Karpas-422 (cell line): ENCODE data around the gene TRAM2. TPM values are rescaled to one million over a fixed set of nuclear protein-coding genes. Genes with fewer than 3 reads are reported as not detected.

ENCODE experiments used
- DNase-seq: peaks from one replicate; pipeline ENCODE4 v3.0.0-alpha.2; 2015
- H2AFZ ChIP-seq: fragments of 200-600 bp; sonication (generic); 2 replicates; pipeline ENCODE4 v1.6.1; 2014; ENCODE audit warnings: antibody characterized with exemption, low read length, mixed read lengths
- H3K27ac ChIP-seq: fragments of 200-600 bp; sonication (generic); 2 replicates; pipeline ENCODE4 v1.5.1; 2014; ENCODE audit warnings: mild to moderate bottlenecking, low read length, moderate library complexity
- H3K27me3 ChIP-seq: fragments of 200-600 bp; sonication (generic); 2 replicates; pipeline ENCODE4 v1.6.1; 2014; ENCODE audit warnings: low read length, mixed read lengths
- H3K36me3 ChIP-seq: fragments of 200-600 bp; sonication (generic); 2 replicates; pipeline ENCODE4 v1.6.1; 2014; ENCODE audit warnings: low read length, mixed read lengths; ENCODE audit not compliant: insufficient read depth
- H3K4me1 ChIP-seq: fragments of 200-600 bp; sonication (generic); 2 replicates; pipeline ENCODE4 v1.6.1; 2014; ENCODE audit warnings: mild to moderate bottlenecking, low read length, mixed read lengths
- H3K4me2 ChIP-seq: fragments of 200-600 bp; sonication (generic); 2 replicates; pipeline ENCODE4 v1.6.1; 2014; ENCODE audit warnings: low read length, low read depth, mild to moderate bottlenecking; ENCODE audit not compliant: poor library complexity, severe bottlenecking
- H3K4me3 ChIP-seq: fragments of 200-600 bp; sonication (generic); 2 replicates; pipeline ENCODE4 v1.5.1; 2014; ENCODE audit warnings: mild to moderate bottlenecking, antibody characterized with exemption, low read length, mixed read lengths
- H3K79me2 ChIP-seq: fragments of 200-600 bp; sonication (generic); 2 replicates; pipeline ENCODE4 v1.6.1; 2014; ENCODE audit warnings: mild to moderate bottlenecking, low read length, mixed read lengths
- H3K9ac ChIP-seq: fragments of 200-600 bp; sonication (generic); 2 replicates; pipeline ENCODE4 v1.6.0; 2014; ENCODE audit warnings: low read length
- H3K9me2 ChIP-seq: fragments of 200-600 bp; sonication (generic), shearing (Covaris generic); replicated peaks from 2 replicates; pipeline ENCODE4 v1.6.0; 2014; ENCODE audit warnings: mild to moderate bottlenecking, low read length, moderate library complexity; ENCODE audit not compliant: insufficient read depth
- H3K9me3 ChIP-seq: fragments of 300-700, 200-600 bp; sonication (generic); 2 replicates; pipeline ENCODE4 v1.6.1; 2014; ENCODE audit warnings: low read length, mixed read lengths
- H4K20me1 ChIP-seq: fragments of 200-600 bp; sonication (generic); 2 replicates; pipeline ENCODE4 v1.6.1; 2014; ENCODE audit warnings: mild to moderate bottlenecking, antibody characterized with exemption, low read length, low read depth; ENCODE audit not compliant: insufficient read depth
- total RNA-seq: library from RNA; depleted of rRNA; stranded (reverse); fragments of >200 nt; shearing (Covaris generic); gene quantifications from 2 replicates; pipeline ENCODE4 v1.2.3, GENCODE V29; 2014; ENCODE audit warnings: low replicate concordance

TRAM2 gene
- total RNA-seq, 1 experiment from 2014 or later, result 24.1 TPM

DNA sequence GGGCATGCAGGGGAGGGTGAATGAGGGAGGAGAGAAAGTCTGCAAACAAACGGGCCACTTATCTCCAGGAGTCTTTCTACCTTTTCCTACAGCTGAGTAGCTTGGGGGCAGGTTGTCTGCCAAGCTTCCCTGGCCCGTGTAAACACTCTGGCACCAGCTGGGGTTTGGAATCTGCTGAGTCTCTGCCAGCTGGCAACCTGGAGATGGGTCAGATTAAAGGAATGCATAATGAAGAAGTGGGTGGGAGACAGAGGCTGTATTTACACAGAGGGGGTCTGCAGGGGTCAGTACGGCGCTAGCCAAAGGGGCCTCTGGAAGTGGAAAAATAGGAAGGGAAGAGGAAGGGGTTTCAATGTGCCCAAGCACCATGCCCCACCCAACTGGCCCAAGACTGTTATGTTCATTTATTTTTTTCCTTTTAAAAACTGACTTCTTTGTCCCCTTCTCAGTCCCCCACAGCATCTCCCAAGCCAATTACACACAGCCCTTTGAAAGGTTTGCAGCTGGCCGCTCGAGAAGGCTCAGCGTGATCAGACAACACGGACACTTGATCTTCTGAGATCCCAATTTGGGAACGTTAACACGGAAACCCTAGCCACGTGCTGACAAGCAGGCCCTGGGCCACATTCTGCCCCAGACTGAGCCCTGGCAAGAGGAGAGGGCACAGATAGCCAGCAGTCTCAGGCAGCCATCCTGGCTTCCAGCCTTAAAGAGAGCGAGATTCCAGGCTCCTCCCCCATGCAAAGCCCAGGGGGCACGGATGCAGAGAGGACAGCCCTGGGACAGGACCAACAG lies 25.2 kb downstream of the TRAM2 start:
- Histone ChIP-seq H3K27me3 (no peaks in the 10 kb centered on the region), H3K4me3 (peak overlapping the region; percentile 29; the same call in 1 of the 2 replicates), H3K79me2 (peaks cover 68% of the 10 kb centered on the region), H4K20me1 (0 out of 2 replicates have a peak, but pooled peaks cover 4% of the 10 kb centered on the region), H2AFZ (no peak overlapping the region), H3K4me1 (peaks cover 81% of the 10 kb centered on the region), H3K9ac (peak overlapping the region; percentile 57), H3K9me3 (no peaks in the 10 kb centered on the region), H3K4me2 (peak overlapping the region; percentile 72), H3K36me3 (no peaks in the 10 kb centered on the region), H3K9me2 (no peaks in the 10 kb centered on the region), H3K27ac (peak overlapping the region; percentile 96)
- no peak for DNase-seq

DNA sequence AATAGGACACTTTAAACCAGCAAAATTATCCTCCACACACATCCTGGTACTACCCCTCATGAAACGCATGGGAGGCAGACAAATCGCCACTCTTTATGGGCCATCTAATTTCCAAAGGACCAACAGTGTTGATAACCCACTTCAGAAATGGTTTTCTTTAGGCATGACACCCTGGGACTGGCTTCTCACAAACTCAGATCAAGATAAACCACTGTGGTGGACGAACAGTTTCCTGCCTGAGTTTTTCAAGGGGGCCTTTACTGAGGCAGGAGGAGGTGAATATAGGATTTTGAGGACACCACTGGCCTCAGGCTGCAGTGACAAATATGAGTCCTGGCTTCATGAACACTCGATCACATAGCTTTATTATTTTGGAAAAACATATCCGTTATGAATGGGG lies 26.0 kb downstream of the TRAM2 start:
- Histone ChIP-seq H2AFZ (no peak overlapping the region), H3K4me2 (peak overlapping the region; percentile 72), H3K79me2 (peaks cover 70% of the 10 kb centered on the region), H3K4me3 (no peak overlapping the region), H3K9me2 (no peaks in the 10 kb centered on the region), H4K20me1 (0 out of 2 replicates have a peak, but pooled peaks cover 4% of the 10 kb centered on the region), H3K9ac (peak overlapping the region; percentile 3; the same call in 1 of the 2 replicates), H3K27ac (peak overlapping the region; percentile 96), H3K9me3 (no peaks in the 10 kb centered on the region), H3K27me3 (no peaks in the 10 kb centered on the region), H3K4me1 (peaks cover 86% of the 10 kb centered on the region), H3K36me3 (no peaks in the 10 kb centered on the region)
- no peak for DNase-seq

DNA sequence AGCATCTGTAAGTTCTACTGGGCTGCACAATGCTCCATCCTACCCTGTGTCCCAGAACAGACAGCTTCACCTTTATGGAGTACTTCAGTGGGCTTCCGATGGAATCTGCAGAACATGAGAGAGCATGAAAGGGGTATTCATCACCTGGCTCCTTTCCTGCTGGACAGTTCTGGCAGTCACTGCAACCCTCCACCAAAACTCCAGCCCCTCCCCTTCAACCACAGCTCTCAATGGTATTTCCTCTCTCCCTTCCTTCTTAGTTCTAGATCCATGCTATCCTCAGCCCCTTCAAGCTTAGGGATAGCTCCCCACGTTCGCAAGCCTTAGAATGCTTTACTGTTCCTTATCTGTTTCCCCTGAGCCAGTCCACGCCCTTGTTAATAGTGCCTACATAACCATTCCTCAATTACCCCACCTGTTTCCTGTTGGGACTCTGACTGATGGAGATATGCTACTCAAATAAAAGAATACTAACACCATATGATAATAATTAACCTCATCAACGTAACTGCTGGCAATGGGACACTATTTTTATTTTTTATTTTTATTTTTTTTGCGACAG lies 26.8 kb downstream of the TRAM2 start:
- peak overlapping the region; percentile 40 for H3K4me3 ChIP-seq
- H4K20me1 ChIP-seq, result 0 out of 2 replicates have a peak, but pooled peaks cover 4% of the 10 kb centered on the region
- no peaks in the 10 kb centered on the region for H3K27me3 ChIP-seq
- no peaks in the 10 kb centered on the region for H3K9me3 ChIP-seq
- no peaks in the 10 kb centered on the region for H3K9me2 ChIP-seq
- peaks cover 70% of the 10 kb centered on the region for H3K79me2 ChIP-seq
- H2AFZ ChIP-seq, result no peak overlapping the region
- H3K36me3 ChIP-seq, result no peaks in the 10 kb centered on the region
- peak overlapping the region; percentile 48 for H3K9ac ChIP-seq
- peak overlapping the region; percentile 96 for H3K27ac ChIP-seq
- H3K4me1 ChIP-seq, result peaks cover 90% of the 10 kb centered on the region
- H3K4me2 ChIP-seq, result peak overlapping the region; percentile 62
- DNase-seq, result no peak

DNA sequence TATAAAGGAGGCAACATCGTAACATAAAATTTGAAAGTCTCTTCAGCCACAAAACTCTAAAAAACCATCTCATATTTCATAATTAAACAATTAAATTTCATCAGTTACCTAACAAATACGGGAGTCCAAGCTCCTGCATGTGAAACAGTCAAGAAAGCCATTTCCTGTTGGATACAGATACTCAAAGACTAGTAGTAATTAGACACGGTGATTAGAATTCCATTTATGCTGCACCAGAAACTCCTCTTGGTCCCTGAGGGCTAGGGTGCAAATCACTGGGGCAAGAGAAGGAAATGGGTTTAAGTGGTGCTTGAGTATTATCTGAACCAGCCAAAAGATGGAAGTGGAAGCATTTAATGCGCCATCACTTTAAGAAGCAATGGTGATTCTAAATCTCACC lies 27.4 kb downstream of the TRAM2 start:
- Histone ChIP-seq H3K36me3 (no peaks in the 10 kb centered on the region), H3K4me1 (peaks cover 97% of the 10 kb centered on the region), H2AFZ (no peak overlapping the region), H3K79me2 (peaks cover 70% of the 10 kb centered on the region), H3K9me3 (no peaks in the 10 kb centered on the region), H3K27ac (peak overlapping the region; percentile 96), H3K9me2 (no peaks in the 10 kb centered on the region), H3K9ac (peak overlapping the region; percentile 48), H4K20me1 (0 out of 2 replicates have a peak, but pooled peaks cover 4% of the 10 kb centered on the region), H3K4me2 (peak overlapping the region; percentile 62), H3K27me3 (no peaks in the 10 kb centered on the region), H3K4me3 (peak overlapping the region; percentile 40)
- DNase-seq, result peak; percentile 71

DNA sequence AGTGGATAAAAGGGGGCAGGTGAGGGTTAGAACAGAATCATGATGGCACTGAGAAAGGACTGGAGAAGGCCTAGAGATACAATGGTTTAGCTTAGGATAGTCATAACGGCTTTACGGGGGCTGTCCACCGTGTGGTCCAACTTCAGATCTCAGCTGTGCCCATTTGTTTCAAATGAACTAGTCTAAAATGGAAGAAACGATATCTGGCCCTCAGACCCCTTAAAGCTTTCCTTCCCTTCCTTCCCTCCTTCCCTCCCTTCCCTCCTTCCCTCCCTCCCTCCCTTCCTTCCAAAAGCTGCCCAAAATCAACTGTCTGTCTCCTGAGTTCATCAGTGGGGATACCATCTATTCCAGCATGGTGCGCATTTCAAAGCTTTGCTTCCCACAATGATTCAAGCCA lies 27.9 kb downstream of the TRAM2 start:
- no peak for DNase-seq

DNA sequence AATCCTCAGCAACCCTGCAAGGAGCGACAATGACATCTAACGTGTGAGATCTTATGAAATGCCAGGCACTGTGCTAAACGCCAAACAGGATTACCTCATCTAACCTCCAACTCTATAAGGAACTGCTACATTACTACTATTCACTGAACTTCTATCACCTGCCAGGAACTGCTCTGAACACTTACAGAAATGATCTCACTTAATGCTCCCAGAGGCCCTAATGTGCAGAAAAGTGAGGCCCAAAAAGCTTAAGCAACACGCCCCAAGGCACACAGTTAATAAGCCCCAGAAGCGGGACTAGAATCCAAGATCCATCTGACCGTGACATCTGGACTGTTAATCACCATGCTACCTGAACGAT lies 28.5 kb downstream of the TRAM2 start:
- peak overlapping the region; percentile 60 for H3K9ac ChIP-seq
- peak overlapping the region; percentile 62 for H3K4me2 ChIP-seq
- no peaks in the 10 kb centered on the region for H3K27me3 ChIP-seq
- peaks cover 73% of the 10 kb centered on the region for H3K79me2 ChIP-seq
- H3K4me1 ChIP-seq, result peaks cover 100% of the 10 kb centered on the region
- H3K9me3 ChIP-seq, result no peaks in the 10 kb centered on the region
- no peaks in the 10 kb centered on the region for H3K36me3 ChIP-seq
- no peak overlapping the region for H2AFZ ChIP-seq
- H3K27ac ChIP-seq, result peak overlapping the region; percentile 96
- peak overlapping the region; percentile 45; the same call in 1 of the 2 replicates for H3K4me3 ChIP-seq
- DNase-seq, result peak; percentile 77
- no peaks in the 10 kb centered on the region for H3K9me2 ChIP-seq
- 0 out of 2 replicates have a peak, but pooled peaks cover 4% of the 10 kb centered on the region for H4K20me1 ChIP-seq

More for the DNA sequence above, 27.9 kb downstream of the TRAM2 start:
- peaks cover 100% of the 10 kb centered on the region for H3K4me1 ChIP-seq
- H3K27me3 ChIP-seq, result no peaks in the 10 kb centered on the region
- H3K79me2 ChIP-seq, result peaks cover 73% of the 10 kb centered on the region
- no peaks in the 10 kb centered on the region for H3K9me3 ChIP-seq
- peak overlapping the region; percentile 62 for H3K4me2 ChIP-seq
- H2AFZ ChIP-seq, result no peak overlapping the region
- H3K9ac ChIP-seq, result peak overlapping the region; percentile 60
- no peaks in the 10 kb centered on the region for H3K9me2 ChIP-seq
- H4K20me1 ChIP-seq, result 0 out of 2 replicates have a peak, but pooled peaks cover 4% of the 10 kb centered on the region
- no peaks in the 10 kb centered on the region for H3K36me3 ChIP-seq
- peak overlapping the region; percentile 45; the same call in 1 of the 2 replicates for H3K4me3 ChIP-seq
- H3K27ac ChIP-seq, result peak overlapping the region; percentile 96

DNA sequence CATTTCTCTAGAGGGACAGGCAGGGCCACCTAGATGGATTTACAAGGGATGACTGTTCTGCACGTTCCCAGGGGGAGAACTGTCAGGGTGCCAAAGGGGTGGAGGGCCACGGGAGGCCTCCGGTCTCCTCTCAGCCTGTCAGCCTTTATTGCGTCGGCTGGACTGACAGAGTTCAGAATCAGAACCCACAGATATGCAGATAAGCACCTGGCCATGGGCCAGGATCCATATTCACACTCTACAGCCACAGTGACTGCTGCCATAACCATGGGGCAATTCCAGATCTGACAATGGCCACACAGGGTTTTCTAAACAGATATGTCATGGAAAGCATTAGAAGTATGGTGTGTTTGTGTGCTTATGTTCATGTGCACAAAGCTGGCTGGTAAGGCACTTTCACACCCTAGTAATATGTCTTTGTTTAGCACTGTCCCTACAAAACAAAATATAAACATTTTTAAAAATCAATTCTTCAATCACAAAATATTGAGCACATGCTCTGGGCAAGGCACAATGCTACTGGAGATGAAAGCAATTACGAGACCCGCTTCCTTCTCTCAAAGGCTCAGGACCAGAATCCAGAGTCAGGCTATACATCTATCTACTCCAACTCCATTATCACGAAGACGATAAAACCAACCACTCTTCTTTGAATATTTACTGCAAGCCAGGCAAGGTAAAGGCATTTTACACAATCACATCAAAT lies 29.1 kb downstream of the TRAM2 start:
- no peaks in the 10 kb centered on the region for H3K9me2 ChIP-seq
- H3K36me3 ChIP-seq, result no peaks in the 10 kb centered on the region
- H2AFZ ChIP-seq, result no peak overlapping the region
- no peak for DNase-seq
- peak overlapping the region; percentile 62 for H3K4me2 ChIP-seq
- H4K20me1 ChIP-seq, result 0 out of 2 replicates have a peak, but pooled peaks cover 4% of the 10 kb centered on the region
- H3K4me1 ChIP-seq, result peaks cover 100% of the 10 kb centered on the region
- no peaks in the 10 kb centered on the region for H3K9me3 ChIP-seq
- no peaks in the 10 kb centered on the region for H3K27me3 ChIP-seq
- peak overlapping the region; percentile 60 for H3K9ac ChIP-seq
- H3K4me3 ChIP-seq, result peak overlapping the region; percentile 45
- H3K79me2 ChIP-seq, result peaks cover 74% of the 10 kb centered on the region
- H3K27ac ChIP-seq, result peak overlapping the region; percentile 96

DNA sequence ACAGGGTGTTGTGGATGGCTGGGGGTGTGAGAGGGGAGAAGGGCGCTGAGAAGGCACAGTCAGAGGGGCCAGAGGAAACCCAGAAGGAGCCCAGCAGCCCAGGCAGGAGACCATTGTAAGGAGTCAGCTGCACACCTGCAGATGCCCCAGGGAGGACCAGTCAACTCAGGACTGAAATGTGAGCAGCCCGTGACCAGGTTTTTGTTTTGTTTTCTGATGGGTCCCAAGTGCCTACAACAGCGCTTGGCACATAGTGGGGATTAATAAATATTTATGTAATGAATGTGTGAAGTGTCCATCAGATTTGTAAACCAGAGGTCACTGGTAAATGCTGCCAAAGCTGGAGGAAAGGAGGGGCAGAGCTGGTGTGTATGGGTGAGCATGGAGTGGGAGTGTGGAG lies 30.2 kb downstream of the TRAM2 start:
- Histone ChIP-seq H3K4me2 (peak overlapping the region; percentile 62), H3K9me2 (no peaks in the 10 kb centered on the region), H3K4me1 (peaks cover 100% of the 10 kb centered on the region), H3K9ac (peak overlapping the region; percentile 60), H4K20me1 (0 out of 2 replicates have a peak, but pooled peaks cover 4% of the 10 kb centered on the region), H3K36me3 (no peaks in the 10 kb centered on the region), H3K27me3 (no peaks in the 10 kb centered on the region), H3K79me2 (peaks cover 77% of the 10 kb centered on the region), H3K27ac (peak overlapping the region; percentile 96), H3K9me3 (no peaks in the 10 kb centered on the region), H2AFZ (no peak overlapping the region), H3K4me3 (peak overlapping the region; percentile 45)
- DNase-seq, result no peak
